ENCODE data around the gene FKBP9. TPM values are rescaled to one million over a fixed set of nuclear protein-coding genes. Genes with fewer than 3 reads are reported as not detected.

Gene FKBP9
- total and polyA plus RNA-seq, 2 of the 8 experiments (the other 6 are each of a cell fraction or from before 2014, with no cell fraction given), result 7.2 to 10.1 TPM

- TF ChIP-seq BCL11A (IDR thresholded peaks at IDR 0.05; ENCODE audit: low read depth in 2 of 2, low read length in 2 of 2) (no peak), RNF2 (IDR thresholded peaks at IDR 0.05; ENCODE audit: borderline replicate concordance, low read depth, low read length, missing control alignments, poor library complexity, severe bottlenecking) (no peak), GTF2F1 (IDR thresholded peaks at IDR 0.05; ENCODE audit: borderline replicate concordance, low read depth, low read length) (no peak)
These were observed 26.9 kb upstream of the FKBP9 start (continued) for GRCh38 chr7:32930378-32930777.

Measured in H1 (cell line).